Keratinocyte (primary cell): ENCODE data around the gene CMSS1. TPM values are rescaled to one million over a fixed set of nuclear protein-coding genes. Genes with fewer than 3 reads are reported as not detected.

Experiments used
- DNase-seq: peaks from one replicate; pipeline ENCODE4 v3.0.0-alpha.2; 2011; ENCODE audit warnings: low read depth, missing footprints, low spot score
- FAIRE-seq: peaks from 2 replicates; lab custom pipeline; 2011; peaks lifted over from hg19 to GRCh38; lab: Jason Lieb, UNC
- H2AFZ ChIP-seq: 2 replicates; pipeline ENCODE4 v1.6.0; 2012; ENCODE audit warnings: low read length, control low read depth, inconsistent platforms; ENCODE audit not compliant: control insufficient read depth
- H3K27ac ChIP-seq: 2 replicates; pipeline ENCODE4 v1.5.1; 2011; ENCODE audit warnings: low read length; ENCODE audit not compliant: control insufficient read depth, insufficient read depth
- H3K27me3 ChIP-seq: 3 replicates; pipeline ENCODE4 v1.6.0; 2011; ENCODE audit warnings: low read length; ENCODE audit not compliant: control insufficient read depth, insufficient read depth; ENCODE audit errors: extremely low read depth
- H3K36me3 ChIP-seq, 2 experiments: 2 replicates in 1 of 2; 3 replicates in 1 of 2; pipeline ENCODE4 v1.5.1; 2011; ENCODE audit warnings: low read length in 2 of 2, mild to moderate bottlenecking in 1 of 2; ENCODE audit not compliant: control insufficient read depth in 2 of 2, insufficient read depth in 2 of 2; ENCODE audit errors: extremely low read depth in 1 of 2
- H3K4me1 ChIP-seq: 3 replicates; pipeline ENCODE4 v1.5.1; 2011; ENCODE audit warnings: low read length; ENCODE audit not compliant: control insufficient read depth, insufficient read depth; ENCODE audit errors: extremely low read depth
- H3K4me2 ChIP-seq: 3 replicates; pipeline ENCODE4 v1.6.0; 2011; ENCODE audit warnings: low read depth, low read length; ENCODE audit not compliant: control insufficient read depth, insufficient read depth; ENCODE audit errors: extremely low read depth
- H3K4me3 ChIP-seq, 3 experiments: fragments of 200-600 bp in 1 of 3; sonication (generic) in 1 of 3; 2 replicates in 2 of 3; 3 replicates in 1 of 3; pipeline ENCODE4 v1.5.1; 2011 to 2016; ENCODE audit warnings: low read length in 3 of 3, mild to moderate bottlenecking in 3 of 3, control low read depth in 2 of 3, inconsistent platforms in 1 of 3, low read depth in 1 of 3, mixed read lengths in 1 of 3, mixed run types in 1 of 3, moderate library complexity in 1 of 3; ENCODE audit not compliant: control insufficient read depth in 2 of 3, insufficient read depth in 2 of 3; ENCODE audit errors: extremely low read depth in 1 of 3
- H3K79me2 ChIP-seq: 2 replicates; pipeline ENCODE4 v1.6.0; 2012; ENCODE audit warnings: low read length; ENCODE audit not compliant: control insufficient read depth, insufficient read depth
- H3K9ac ChIP-seq: 3 replicates; pipeline ENCODE4 v1.6.0; 2011; ENCODE audit warnings: low read length; ENCODE audit not compliant: control insufficient read depth, insufficient read depth; ENCODE audit errors: extremely low read depth
- H3K9me1 ChIP-seq: 3 replicates; pipeline ENCODE4 v1.6.0; 2011; ENCODE audit warnings: low read length; ENCODE audit not compliant: control insufficient read depth, insufficient read depth; ENCODE audit errors: extremely low read depth
- H3K9me3 ChIP-seq: 2 replicates; pipeline ENCODE4 v1.5.1; 2012; ENCODE audit warnings: low read depth, low read length; ENCODE audit not compliant: control insufficient read depth
- H4K20me1 ChIP-seq: 3 replicates; pipeline ENCODE4 v1.6.0; 2011; ENCODE audit warnings: low read length; ENCODE audit not compliant: control insufficient read depth, insufficient read depth; ENCODE audit errors: extremely low read depth
- CTCF ChIP-seq, 3 experiments: IDR thresholded peaks in 1 of 3; conservative IDR thresholded peaks in 1 of 3; optimal IDR thresholded peaks in 1 of 3; 2 replicates in 2 of 3; 3 replicates in 1 of 3; pipeline versions ENCODE3 to v1.5.1; 2011; ENCODE audit warnings: low read length in 3 of 3, mild to moderate bottlenecking in 3 of 3, moderate library complexity in 2 of 3, control low read depth in 1 of 3, inconsistent platforms in 1 of 3; ENCODE audit not compliant: insufficient read depth in 2 of 3; ENCODE audit errors: extremely low read depth in 1 of 3
- EZH2 ChIP-seq: IDR thresholded peaks from one replicate; pipeline ENCODE4 v1.6.1; 2012; ENCODE audit warnings: inconsistent platforms, mild to moderate bottlenecking, low read length, moderate library complexity
- dilution Hi-C: fragments of 300-500 bp; cut with MboI; formaldehyde crosslinking; loops from one replicate; pipeline ENCODE4 v1.7.0; 2020; ENCODE audit warnings: low sequenced_read_pairs; ENCODE audit not compliant: extremely low pct_ligation_motif_present
- polyA plus RNA-seq, 5 experiments: library from polyadenylated mRNA; depleted of rRNA in 3 of 5; stranded (reverse) in 3 of 5; stranded (forward) in 1 of 5; unstranded in 1 of 5; fragments of >200 nt; gene quantifications; 1 replicate in 1 of 5; 2 replicates in 3 of 5; 3 replicates in 1 of 5; pipeline versions ENCODE4 v1.2.1 to v1.2.3, GENCODE V29; 2011 to 2012; ENCODE audit warnings: missing spikeins in 2 of 5, low read depth in 1 of 5, low replicate concordance in 1 of 5

Gene CMSS1
- polyA plus RNA-seq, 1 donor (not counting 4 experiments of a cell fraction or from before 2014, with no cell fraction given) = 37.2 TPM

DNA sequence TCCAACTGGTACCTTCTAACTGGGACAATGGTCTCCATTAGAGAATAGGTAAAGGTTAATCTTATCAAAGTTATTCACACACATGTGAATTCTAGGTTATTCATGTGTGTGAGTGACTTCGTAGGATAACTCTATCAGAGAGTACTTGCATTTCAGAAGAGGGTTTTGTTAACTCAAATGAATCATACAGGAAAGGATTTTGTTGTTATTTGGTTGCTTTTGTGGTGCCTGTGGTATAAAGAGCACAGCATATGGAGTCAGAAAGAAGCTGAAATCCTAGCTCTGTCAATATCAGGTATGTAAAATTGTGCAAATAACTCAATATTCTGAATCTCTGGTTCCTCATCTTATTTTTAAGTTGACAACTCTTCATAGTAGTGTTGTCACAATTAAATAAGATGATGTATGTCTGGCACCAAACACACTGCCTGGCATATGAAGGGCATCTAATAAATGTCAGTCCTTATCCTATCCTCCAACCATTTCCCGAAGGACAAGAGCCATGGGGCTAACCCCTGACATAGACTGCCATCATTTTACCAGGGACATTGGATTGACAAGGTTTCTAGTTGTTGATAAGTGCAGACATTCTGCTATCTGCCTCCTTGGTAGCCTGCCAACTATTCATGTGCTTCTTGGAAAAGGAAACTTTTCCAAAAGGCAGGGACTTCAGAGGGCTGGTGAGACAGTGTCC is 48.7 kb upstream of the CMSS1 start:
- DNase-seq = no peak
- H3K4me2 ChIP-seq = no peak overlapping the region
- no peak overlapping the region for H3K4me3 ChIP-seq
- no peak overlapping the region for H3K9ac ChIP-seq
- peaks cover under 1% of the 10 kb centered on the region for H3K4me1 ChIP-seq
- H3K27me3 ChIP-seq = no peaks in the 10 kb centered on the region
- dilution Hi-C loops = loop anchor here (25.0 kb wide), 1 partner anchor 757 kb away; no protein-coding TSS in a partner anchor
- FAIRE-seq = no peak
- H3K9me1 ChIP-seq = no peaks in the 10 kb centered on the region
- no peak overlapping the region for H3K27ac ChIP-seq
- no peak overlapping the region for H2AFZ ChIP-seq
- H3K9me3 ChIP-seq = no peaks in the 10 kb centered on the region
- H4K20me1 ChIP-seq = no peaks in the 10 kb centered on the region
- no peaks in the 10 kb centered on the region for H3K79me2 ChIP-seq
- no peak for TF ChIP-seq CTCF (optimal IDR thresholded peaks at IDR 0.05 in 1 of 3, IDR thresholded peaks at IDR 0.05 in 1 of 3, conservative IDR thresholded peaks at IDR 0.05 in 1 of 3; ENCODE audit: extremely low read depth in 1 of 3, insufficient read depth in 2 of 3, low read length in 3 of 3)
- TF ChIP-seq EZH2 = no peak
- H3K36me3 ChIP-seq = peaks cover 0 to 3% of the 10 kb centered on the region in 2 experiments

GRCh38 chr3:99772171-99772570 is 45.5 kb upstream of the CMSS1 start:
- Histone ChIP-seq H3K4me2 (no peak overlapping the region), H3K4me3 (no peak overlapping the region), H2AFZ (no peak overlapping the region), H3K9ac (no peak overlapping the region), H3K27ac (no peak overlapping the region), H3K9me3 (no peaks in the 10 kb centered on the region), H4K20me1 (no peaks in the 10 kb centered on the region), H3K9me1 (peaks cover 2% of the 10 kb centered on the region), H3K79me2 (no peaks in the 10 kb centered on the region), H3K36me3 (peaks cover 0 to 10% of the 10 kb centered on the region in 2 experiments), H3K27me3 (no peaks in the 10 kb centered on the region), H3K4me1 (peaks cover 24% of the 10 kb centered on the region)
- TF ChIP-seq EZH2 = no peak
- no peak for TF ChIP-seq CTCF (optimal IDR thresholded peaks at IDR 0.05 in 1 of 3, IDR thresholded peaks at IDR 0.05 in 1 of 3, conservative IDR thresholded peaks at IDR 0.05 in 1 of 3; ENCODE audit: extremely low read depth in 1 of 3, insufficient read depth in 2 of 3, low read length in 3 of 3)
- DNase-seq (no peak), FAIRE-seq (no peak)
- dilution Hi-C loops = loop anchor here (25.0 kb wide), 1 partner anchor 760 kb away; no protein-coding TSS in a partner anchor
